ENCODE measurements around the gene PAIP2.
"Not testable (repeated sequence)": the region's sequence is repeated elsewhere in the genome, so short reads cannot be mapped to it uniquely, and the experiment has no call there.

The PAIP2 gene

DNA sequence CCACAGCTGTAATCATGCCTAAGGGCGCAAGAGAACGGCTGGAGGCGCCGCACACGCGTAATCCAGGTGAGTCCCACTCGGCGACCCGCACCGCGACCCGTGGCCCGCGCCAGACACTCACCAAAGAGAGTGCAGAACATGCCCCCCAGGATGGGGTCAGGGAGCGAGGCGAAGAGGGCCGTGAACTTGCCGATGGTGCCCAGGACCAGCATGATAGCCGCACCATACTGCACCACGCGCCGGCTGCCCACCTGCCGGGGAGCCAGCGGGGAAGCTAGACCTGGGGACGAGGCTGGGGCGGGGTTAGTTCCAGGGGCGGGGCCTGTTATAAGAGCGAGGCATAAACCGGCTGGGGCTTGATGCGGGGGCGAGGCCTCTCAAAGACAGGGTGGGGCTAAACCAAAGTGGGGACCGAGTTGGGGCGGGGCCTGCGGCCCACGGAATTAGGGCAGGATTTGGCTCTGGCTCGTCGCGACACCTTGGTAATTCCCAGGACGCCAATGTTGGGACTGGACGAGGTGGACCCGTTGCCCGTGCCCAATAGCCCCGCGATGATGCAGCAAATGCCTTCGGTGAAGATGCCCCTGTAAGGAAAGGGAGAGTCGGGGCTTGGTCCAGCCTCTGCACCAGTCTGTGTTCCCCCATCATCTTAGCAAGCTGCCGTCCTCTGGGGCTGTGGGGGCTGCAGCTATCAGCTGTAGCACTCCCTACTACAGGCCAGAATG is 36.6 kb downstream of the PAIP2 start:
- DNase-seq (ENCODE audit: low spot score), result peak; percentile 32

DNA sequence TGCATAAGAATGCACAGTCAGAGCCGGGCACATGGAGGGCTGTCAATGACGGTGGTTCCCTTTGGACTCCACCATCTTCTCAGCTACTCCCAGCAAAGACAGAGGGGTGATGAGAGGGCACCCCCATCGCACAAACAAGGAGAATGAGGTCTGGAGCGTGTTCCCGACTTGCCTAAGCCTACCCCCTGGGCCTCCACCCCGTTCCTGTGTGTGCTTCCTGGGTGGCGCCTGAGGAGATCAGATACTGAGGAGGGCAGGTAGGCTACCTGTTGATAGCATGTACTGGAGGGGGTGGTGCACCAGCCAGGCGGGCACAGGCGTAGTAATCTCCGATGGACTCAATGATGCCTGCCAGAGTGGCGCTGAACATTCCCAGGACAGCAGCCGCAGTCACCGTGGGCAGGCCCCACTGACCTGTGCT is 37.3 kb downstream of the PAIP2 start:
- peak; percentile 32 for DNase-seq (ENCODE audit: low spot score)

DNA sequence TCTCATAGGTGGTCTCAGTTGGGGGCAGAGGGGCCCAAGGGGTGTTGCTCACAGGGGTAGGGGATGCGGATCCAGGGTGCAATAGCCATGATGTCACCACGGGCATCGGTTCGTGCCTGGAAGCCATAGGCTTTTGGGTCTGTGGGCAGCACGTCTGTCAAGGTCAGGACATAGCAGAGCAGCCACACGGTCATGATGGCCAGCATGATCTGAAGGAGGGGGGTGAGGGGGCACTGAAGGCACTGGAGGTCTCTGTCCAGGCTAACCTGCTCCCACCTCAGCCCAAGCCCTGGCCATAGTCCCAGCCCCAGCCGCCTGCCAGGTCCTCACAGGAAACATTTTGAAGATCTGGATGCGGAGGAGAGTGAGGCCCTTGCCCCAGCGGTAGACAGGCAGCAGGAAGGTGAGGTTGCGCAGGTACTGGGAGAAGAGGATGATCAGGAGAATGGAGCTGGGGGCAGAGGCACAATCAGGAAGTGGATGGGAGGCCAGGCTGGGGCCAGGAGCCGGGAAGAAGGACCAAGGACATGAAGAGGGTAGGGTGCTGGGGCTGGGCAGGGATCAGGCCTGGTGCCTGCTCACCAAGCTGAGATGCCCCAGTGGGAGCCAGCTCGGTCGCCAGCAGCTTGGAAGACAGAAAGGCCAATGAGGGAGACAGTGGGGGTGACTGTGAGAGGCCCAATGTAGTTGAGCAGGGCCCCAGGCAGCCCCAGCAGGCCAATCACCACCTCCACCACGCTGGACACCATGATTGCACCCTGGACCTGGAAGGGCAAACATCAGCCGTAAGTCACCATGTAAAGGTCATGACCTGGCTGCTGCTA is 38.2 kb downstream of the PAIP2 start:
- peak; percentile 24 for DNase-seq (ENCODE audit: low spot score)

DNA sequence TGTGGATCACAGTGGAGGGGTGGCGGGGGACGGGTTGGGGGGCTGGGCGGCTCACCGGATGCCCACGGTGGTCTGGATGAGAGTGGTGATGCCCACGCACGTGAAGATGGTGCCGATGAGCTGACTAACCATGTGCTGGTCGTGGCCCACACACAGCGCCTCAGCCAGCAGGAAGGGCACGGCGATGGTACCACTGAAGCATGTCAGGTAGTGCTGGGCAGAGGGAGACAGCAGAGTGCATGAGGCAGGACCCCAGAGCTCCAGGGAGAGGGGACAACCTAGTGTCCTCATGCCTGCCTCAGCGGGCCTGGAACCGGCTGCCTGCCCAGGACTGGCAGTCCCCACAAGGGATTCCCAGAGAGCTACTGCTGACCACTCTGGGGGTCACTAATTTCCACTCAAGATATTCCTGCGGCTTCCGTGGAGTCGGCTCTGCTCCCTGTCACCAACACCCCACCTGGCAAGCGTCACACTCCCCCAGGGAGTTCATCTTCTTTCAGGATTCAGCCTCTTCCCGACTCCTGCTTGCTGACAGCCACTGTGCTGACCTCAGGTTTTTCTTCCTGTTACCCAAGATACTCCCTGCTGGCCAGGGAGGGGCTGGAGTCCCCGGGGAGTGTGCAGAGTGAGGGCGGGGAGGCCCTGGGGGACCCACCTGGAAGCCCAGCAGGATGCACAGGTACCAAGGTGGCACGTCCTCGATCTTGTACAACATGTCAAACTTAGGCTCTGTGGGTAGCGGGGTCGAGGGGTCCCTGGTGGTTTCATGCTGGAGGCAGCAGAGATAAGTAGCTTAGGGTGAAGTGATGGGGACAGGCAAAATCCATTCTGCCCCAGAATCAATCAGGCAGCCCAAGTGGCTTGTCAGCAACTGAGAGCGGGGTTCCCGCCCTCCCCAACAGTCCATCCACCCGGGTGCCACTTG is 40.4 kb downstream of the PAIP2 start:
- DNase-seq (ENCODE audit: low spot score), result peak; percentile 34

DNA sequence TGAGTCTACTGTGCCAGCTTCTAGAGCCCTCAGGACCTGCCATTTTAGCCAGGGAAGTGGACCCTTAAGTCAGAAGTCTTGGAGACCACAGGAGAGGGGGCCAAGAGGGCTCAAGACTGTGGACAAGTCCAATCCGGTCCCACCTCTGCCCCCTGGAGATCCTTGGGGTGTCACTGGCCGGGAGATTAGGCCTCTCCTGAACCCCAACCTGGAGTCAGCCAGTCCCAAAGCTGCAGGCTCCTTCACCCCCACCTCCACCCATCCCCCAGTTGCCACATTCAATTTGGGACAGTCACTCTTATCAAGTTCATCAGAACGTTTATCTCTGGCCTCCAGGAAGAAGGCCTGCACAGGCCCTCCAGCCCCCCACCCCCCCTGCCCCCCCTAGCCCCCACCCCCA is 41.2 kb downstream of the PAIP2 start:
- DNase-seq (ENCODE audit: low spot score), result no peak

DNA sequence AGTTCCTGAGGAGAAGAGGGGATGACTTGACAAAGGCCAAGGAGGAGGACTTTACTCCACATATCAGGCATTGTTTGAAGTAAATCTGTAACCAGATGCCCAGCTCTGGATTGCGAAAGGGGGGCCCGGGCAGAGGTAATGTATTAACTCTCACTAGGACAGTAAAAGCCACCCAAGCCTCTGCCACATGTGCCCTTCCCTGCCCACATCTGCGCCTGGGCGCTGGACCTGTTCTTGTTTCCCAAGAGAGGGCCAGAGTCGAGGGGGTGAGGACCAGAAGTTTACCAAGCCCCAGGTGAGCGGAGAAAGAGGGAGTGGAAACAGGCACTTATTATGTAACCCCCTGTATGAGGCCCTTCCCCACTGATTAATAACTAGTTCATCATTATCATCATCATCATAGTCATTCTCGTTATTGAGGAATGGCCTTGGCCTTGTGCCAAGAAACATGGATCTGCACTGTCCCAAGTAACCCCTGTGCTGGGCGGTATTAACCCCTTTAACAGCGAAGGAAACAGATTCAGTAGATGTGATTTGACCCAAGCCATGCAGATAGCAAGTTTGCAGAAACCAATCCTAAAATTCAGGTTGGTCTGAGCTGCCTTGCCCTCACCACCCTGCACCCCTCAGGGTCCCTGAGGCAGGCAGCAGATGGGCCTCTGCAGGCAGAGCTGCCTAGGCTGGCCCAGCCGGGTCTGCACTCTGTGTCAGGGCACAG is 41.8 kb downstream of the PAIP2 start, which contains the start of gene SLC23A1:
Gene SLC23A1 (minus strand): TSS at position 23 of the 718 bp plus-strand sequence. CDS start 44 bp downstream, outside the sequence.
- DNase-seq (ENCODE audit: low spot score), result peak; percentile 27

DNA sequence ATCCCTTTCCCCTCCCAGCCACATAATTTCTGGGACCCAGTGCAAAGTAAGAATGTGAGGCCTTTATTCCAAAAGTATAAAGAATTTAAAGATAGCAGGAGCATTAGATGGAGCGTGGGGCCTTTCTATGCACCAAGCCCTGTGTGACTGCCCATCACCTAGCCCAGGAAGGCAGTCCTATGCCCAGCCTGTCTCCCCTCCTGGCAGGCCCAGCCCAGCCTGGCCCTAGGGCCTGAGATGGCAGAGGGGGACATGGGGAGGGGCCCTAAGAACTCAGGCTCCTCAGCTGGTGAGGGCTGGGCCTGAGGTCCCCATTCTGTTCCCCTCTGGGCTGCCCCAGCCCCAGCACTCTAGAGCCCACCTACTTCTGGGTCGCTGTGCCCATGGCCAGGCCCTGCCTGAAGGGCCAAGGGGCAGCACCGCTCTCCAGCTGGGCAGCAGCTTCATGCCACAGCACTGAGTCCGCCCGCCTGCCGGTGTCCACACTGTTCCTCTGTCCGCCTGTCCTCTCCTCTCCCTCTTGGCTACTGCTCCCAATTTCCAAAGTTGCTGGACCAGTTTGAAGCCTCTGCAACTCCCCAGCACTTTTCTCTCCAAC is 42.4 kb downstream of the PAIP2 start:
- no peak for DNase-seq (ENCODE audit: low spot score)

DNA sequence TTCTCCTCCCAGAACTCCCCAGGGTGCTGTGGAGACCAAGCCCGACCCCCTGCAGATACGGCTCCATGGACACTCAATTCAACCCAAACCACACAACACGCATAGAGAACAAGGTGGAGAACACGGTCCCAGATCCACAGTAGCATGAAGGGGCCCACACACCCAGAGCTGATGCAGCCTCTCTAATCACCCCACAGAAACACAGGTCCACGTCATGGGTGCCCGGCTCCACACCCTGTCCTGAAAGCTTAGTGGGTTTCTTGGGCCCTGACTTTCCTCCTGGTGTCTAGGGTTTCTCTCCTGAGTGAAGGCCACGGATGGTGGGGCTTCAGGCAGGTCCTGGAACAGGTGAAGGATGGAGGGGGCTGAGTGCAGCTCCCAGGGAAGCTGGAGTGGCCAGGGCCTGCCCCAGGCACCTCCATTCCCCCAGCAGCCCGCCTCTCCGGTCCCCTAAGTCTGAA is 43.0 kb downstream of the PAIP2 start:
- DNase-seq (ENCODE audit: low spot score), result no peak

DNA sequence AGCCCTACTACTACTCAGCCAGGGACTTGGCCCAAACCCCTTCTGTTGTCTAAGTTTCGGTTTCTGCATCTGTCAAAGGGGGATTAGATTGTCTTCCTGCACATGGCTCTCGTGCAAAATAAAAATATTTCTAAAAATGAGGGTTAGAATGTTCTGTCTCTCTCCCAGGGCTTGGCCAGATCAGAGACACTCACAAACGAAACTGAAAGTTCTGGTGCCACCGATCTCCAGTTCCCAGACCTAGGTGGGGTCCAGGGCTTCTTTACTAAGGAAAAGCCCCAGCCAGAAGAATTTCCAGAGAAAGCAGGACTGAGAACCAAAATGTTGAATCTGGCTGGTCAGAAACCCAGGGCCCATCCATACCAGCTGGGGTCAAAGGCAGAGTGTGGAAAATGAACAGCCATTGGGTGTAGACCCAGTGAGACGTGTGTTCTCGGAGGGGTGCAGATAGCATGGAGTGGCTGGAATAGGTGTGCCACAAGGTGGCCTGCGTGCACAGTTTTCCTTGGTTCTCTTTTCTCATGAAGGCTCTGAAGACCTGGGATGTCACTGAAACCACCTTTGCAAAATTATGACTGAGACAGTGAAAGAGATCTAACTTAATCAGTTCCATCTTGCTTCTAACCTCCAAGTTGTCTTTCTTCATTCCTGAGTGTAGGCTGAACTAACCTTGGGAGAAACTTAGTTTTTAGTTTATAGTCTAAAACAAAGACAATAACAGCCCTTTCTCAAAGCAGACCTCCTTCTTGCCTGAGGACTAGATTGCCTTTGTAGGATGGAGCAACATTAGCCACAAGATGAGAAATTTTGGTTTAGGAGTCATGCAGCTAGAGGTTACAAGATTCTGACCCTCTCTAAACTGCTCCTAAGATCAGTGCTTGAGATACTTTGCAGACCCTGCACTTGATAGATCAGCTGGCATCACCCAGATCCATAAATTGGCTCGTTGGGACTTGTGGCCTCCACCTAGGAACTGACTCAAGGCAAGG is 43.7 kb downstream of the PAIP2 start:
- DNase-seq (ENCODE audit: low spot score), result no peak

DNA sequence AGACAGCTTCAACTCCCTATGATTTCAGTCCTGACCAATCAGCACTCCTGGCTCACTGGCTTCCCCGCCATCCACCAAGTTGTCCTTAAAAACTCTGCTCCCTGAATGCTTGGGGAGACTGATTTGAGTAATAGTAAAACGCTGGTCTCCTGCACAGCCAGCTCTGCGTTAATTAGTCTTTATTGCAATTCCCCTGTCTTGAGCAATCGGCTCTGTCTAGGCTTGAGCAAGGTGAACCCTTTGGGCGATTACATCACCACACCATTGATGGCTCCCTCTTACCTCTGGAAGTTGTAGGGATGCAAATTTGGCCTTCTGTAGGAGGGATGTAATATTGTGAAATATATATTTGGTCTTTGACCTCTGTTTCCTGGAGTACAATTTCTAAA is 44.4 kb downstream of the PAIP2 start:
- DNase-seq (ENCODE audit: low spot score), result no peak

DNA sequence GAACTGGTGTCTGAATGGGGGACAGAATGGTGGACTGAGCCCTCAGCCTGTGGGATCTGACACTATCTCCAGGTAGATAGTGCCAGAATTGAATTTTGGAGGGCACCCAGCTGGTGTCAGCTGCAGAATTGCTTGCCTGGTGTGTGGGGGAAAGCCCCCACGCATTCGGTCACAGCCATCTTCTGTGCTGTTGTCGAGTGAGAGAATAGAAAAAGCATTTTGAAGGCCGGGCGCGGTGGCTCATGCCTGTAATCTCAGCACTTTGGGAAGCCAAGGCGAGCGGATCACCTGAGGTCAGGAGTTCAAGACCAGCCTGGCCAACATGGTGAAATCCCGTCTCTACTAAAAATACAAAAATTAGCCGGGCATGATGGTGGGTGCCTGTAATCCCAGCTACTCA is 45.3 kb downstream of the PAIP2 start:
- DNase-seq (ENCODE audit: low spot score), result not testable (repeated sequence)

DNA sequence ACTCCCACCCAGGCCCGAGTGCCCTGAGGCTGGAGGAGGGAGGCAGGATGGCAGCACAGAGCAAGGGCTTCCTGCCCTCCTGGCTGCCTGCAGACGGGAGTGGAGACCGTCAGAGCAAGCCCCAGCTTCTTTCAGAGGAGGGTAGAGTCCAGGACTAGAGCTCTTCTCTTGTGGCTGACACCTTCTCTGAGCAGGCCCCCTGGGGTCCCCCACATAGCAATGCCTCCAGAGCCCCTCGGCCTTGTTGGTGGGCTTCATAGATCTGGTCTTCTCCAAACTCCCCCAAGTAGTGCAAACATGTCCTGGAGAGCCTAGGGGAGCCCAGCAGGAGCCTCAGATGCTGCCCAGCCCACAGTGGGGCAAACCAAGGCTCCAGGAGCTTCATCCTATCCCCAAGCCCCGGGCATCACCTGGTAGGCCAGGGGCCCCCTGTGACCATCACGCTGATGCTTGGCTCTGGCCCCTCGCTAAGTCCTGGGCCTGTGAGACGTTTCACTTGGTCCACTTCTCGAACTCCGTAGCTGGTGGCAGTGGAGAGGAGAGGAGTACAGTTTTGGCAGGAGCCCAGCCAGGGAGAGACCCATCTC is 46.0 kb downstream of the PAIP2 start:
- no peak for DNase-seq (ENCODE audit: low spot score)

DNA sequence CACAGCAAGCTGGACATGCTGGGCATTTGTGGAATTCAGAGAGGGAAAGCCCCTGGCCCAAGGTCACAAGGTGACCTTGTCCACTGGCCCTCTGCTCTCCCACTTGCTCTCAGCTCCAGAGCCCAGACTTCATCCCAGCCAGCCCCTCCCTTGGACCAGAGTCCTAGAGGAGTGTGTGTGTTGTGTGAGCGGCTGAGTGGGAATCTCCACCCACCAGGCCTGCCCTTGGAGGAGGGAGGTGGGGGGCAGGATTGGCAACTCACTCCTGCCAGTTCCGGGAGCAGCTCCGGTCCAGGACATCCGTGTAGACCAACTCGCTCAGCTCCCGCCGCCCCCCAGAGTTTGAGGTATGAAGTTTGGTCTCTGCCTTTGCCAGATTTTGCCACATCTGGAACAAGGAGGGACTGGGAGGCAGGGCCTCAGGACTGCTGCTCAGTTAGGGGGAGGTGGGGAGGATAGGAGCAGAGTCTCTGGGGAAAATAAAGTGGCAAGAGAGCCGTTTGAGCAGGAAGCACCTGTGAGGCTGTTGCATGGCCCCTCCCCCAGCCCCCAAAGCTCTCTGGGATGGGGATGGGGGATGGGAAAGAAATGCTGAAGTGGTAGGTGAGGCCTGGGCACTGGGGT is 46.7 kb downstream of the PAIP2 start:
- no peak for DNase-seq (ENCODE audit: low spot score)

DNA sequence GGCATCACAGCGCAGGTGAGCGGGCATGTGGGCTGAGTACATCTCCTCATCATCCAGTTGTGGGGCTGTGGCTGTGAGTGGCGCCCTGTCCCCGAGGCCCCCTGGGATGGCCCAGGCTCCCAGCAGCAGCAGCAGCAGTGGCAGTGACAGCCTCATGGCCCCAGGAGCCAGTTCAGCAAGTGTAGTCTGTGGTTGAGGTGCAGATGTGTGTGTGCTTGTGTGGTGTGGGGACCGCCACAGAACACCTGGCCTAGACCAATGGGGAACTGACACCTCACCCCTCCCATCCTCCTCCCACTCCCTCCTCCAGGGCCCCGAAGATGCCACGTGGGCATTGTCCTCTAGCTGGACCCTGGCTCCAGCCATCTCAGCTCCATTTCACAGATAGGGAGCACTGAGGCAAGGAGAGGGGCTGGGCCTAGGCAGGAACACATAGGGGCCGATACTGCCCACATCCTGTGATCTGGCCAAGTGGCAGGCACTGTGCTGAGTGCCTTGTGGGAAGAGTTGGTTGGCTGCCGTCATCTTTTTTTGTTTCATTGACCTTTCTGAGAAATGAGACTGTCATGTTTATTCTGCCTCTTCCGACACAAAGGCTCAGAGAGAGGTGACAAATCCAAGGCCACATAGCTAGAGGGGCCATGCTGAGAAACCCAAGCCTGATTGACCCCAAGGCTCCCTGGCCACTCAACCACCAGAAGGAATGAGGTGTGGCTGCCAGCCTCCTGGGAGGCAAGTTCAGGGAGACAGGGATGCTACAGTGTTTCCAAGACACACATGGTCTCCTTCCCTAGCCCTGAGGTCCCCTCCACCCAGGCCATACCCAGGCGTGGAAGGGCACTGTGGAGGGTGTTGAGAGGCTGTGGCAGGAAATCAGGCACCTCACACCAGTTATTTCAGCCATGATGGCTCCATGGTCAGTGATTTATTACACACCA is 48.3 kb downstream of the PAIP2 start, which contains the start of gene MZB1:
Gene MZB1 (minus strand): TSS at position 213 of the 938 bp plus-strand sequence. CDS start 57 bp downstream, at position 156.
- no peak for DNase-seq (ENCODE audit: low spot score)

DNA sequence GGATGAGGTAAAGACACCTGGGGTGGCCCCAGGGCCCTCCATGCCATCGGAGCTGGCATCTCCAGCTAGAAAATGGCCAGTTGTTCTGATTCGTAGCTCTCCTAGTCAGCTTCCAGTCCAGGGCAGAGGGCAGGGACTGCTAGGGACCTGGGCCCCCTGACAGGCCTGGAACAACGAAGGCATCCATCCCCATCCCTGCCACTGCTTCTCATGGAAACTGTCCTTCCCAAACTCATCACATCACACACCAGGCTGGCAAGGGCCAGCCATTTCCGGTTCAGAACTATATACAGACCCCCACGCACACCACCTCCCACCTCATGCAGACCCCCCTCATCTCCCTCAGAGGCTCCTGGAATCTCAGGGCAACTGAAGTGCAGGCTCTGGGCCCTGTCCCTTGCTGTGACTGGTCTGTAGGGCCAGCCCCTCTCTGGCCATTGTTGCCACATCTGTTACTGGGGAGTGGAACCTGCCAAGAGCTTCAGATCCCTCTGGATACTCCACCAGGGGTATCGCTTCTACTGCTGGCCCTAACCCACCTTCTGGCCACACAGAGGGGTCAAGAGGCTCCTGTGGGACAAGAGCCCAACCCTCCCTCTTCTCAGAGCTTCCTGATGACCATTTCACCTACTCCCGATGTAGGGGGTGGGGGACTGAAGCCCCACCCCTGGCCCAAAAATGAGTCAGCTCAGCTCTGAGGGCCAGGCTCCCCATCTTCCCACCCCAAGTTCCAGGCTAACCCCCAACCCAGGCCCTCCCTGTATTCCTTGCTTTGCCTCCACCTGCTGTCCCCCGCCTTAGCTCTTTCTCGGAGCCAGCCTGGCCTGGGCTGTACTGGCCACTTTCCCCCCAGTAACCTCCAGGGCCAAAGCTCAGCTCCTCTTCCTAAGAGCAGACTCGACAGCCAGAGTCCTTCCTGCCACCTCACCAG is 49.2 kb downstream of the PAIP2 start:
- DNase-seq (ENCODE audit: low spot score), result no peak

DNA sequence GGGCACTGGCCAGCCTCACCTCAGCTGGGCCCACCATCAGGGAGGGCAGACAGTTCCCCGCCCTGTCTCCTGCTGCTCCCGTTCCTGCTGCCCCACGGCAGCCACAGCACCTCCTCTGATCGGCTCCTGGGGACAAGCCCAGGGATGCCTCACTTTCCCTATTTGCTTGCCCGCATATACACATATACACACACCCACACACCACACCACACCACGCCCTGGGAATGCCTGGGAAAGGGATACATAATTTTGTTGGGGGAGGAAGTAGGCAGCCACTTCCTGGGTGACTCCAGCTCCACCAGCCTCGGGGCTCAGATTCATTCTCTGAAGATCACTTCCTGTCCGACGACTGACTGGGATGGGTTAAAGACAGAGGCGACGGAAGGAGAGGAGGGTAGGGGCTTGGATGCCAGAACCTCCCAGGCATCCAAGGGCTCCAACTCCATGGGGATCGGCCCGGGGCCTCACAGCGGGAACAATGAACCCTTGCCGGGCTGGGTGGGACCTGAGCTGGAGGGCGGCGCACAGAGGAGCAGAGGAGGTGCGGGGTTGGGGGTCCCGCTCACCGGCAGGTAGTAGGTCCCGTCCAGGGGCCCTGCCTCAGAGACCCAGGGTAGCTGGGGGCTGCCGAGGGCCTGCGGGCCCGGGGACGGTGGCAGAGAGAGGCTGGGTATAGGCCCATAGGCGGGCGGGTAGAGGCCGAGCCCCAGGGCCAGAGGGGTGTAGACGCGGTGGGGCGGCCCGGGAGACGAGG is 50.1 kb downstream of the PAIP2 start:
- DNase-seq (ENCODE audit: low spot score), result no peak
